Upper lobe of left lung (tissue), 6 donors: ENCODE data around the gene MRPL58. TPM values are rescaled to one million over a fixed set of nuclear protein-coding genes. Genes with fewer than 3 reads are reported as not detected.
"Not testable (repeated sequence)": the region's sequence is repeated elsewhere in the genome, so short reads cannot be mapped to it uniquely, and the experiment has no call there.

ENCODE experiments used
- ATAC-seq, 2 donors: fragments of 200-7000 bp; cut with Tn5 transposase; one replicate each; pipeline ENCODE4 v1.9.1; 2022; ENCODE audit warnings: mild to moderate bottlenecking in 2 of 2, moderate library complexity in 2 of 2; ENCODE audit not compliant: low FRiP score in 2 of 2
- DNase-seq, 2 donors: peaks; one replicate each; pipeline ENCODE4 v3.0.0-alpha.2; 2019 to 2020
- H3K27ac ChIP-seq, 4 donors: fragments of 200-600 bp; sonication (generic); one replicate each; pipeline ENCODE4 v1.5.1; 2016 to 2019
- H3K27me3 ChIP-seq, 4 donors: fragments of 200-600 bp; sonication (generic); one replicate each; pipeline ENCODE4 v1.5.1; 2017 to 2019
- H3K36me3 ChIP-seq, 4 donors: fragments of 200-600 bp; sonication (generic); one replicate each; pipeline ENCODE4 v1.5.1; 2016 to 2019
- H3K4me1 ChIP-seq, 4 donors: fragments of 200-600 bp; sonication (generic); one replicate each; pipeline ENCODE4 v1.5.1; 2018 to 2019
- H3K4me3 ChIP-seq, 4 donors: fragments of 200-600 bp; sonication (generic); one replicate each; pipeline ENCODE4 v1.5.1; 2017 to 2019; ENCODE audit warnings: mild to moderate bottlenecking in 2 of 4, moderate library complexity in 1 of 4
- H3K9me3 ChIP-seq, 4 donors: fragments of 200-600 bp; sonication (generic); one replicate each; pipeline ENCODE4 v1.5.1; 2018 to 2019
- CTCF ChIP-seq, 6 experiments: fragments of 450-650 bp in 4 of 6; fragments of 200-600 bp in 2 of 6; sonication (generic) in 2 of 6; IDR thresholded peaks; one replicate each; pipeline ENCODE4 v1.5.1; 2016 to 2019; ENCODE audit warnings: antibody characterized with exemption in 6 of 6
- EP300 ChIP-seq, 4 donors: sonication (generic); formaldehyde crosslinking; IDR thresholded peaks; one replicate each; pipeline ENCODE4 v1.5.1; 2017; ENCODE audit warnings: antibody characterized with exemption in 4 of 4, control low read depth in 2 of 4
- POLR2A ChIP-seq, 4 donors: fragments of 450-650 bp; IDR thresholded peaks; one replicate each; pipeline ENCODE4 v1.5.1; 2016 to 2017; ENCODE audit warnings: antibody characterized with exemption in 4 of 4, mild to moderate bottlenecking in 2 of 4
- POLR2AphosphoS5 ChIP-seq, 2 donors: sonication (generic); formaldehyde crosslinking; IDR thresholded peaks; one replicate each; pipeline ENCODE4 v1.5.1; 2017; ENCODE audit warnings: antibody characterized with exemption in 2 of 2
- WGBS, 2 donors: methylation state at CpG; one replicate each; pipeline ENCODE4 v1.1.5; 2017 to 2018; 5-methylcytosine and 5-hydroxymethylcytosine counted together
- total RNA-seq, 6 donors: library from RNA; depleted of rRNA in 4 of 6; stranded (reverse); fragments of >200 nt in 4 of 6; gene quantifications; one replicate each; pipeline versions ENCODE4 v1.1.0 to v1.2.1, GENCODE V29; 2016 to 2021
- donor health status: DM: no; HTN: no; CAD: no; lungs with moderate emphysema.
- donor health status: DM: no; HTN: yes; CAD: no; lungs with severe emphysema.

Gene MRPL58
- total RNA-seq, 6 donors from 2014 or later, result 10.5 to 41.0 (median 21.8) TPM

- peaks cover 0 to 55% (median 28%) of the 10 kb centered on the region in 4 donors for H3K36me3 ChIP-seq
- TF ChIP-seq POLR2A (IDR thresholded peaks at IDR 0.05) (no peak), EP300 (IDR thresholded peaks at IDR 0.05) (no peak), POLR2AphosphoS5 (IDR thresholded peaks at IDR 0.05) (no peak), CTCF (IDR thresholded peaks at IDR 0.05) (no peak)
- no peak for DNase-seq
Measured at GRCh38 chr17:75005291-75005690, 7.2 kb upstream of the MRPL58 start.

GRCh38 chr17:75006084-75006483 is 6.4 kb upstream of the MRPL58 start:
- not testable (repeated sequence) for H3K4me1 ChIP-seq, DNase-seq, H3K27me3 ChIP-seq, H3K9me3 ChIP-seq, H3K4me3 ChIP-seq, H3K27ac ChIP-seq, ATAC-seq
- H3K36me3 ChIP-seq, result peaks cover 0 to 48% (median 27%) of the 10 kb centered on the region in 4 donors
- WGBS, 2 donors, result 90 to 94% methylated on average over 6 of the region's 6 CpGs

More at GRCh38 chr17:75005291-75005690, 7.2 kb upstream of the MRPL58 start:
- ATAC-seq, result no peak
- H3K4me1 ChIP-seq, result no peaks in the 10 kb centered on the region
- H3K9me3 ChIP-seq, result no peaks in the 10 kb centered on the region
- no peak overlapping the region for H3K27ac ChIP-seq
- H3K27me3 ChIP-seq, result no peaks in the 10 kb centered on the region
- no peak overlapping the region for H3K4me3 ChIP-seq
- 93 to 94% methylated on average over 8 of the region's 8 CpGs for WGBS, 2 donors

GRCh38 chr17:75006653-75007052 is 5.8 kb upstream of the MRPL58 start:
- DNase-seq, result no peak
- TF ChIP-seq EP300 (IDR thresholded peaks at IDR 0.05) (no peak), POLR2A (IDR thresholded peaks at IDR 0.05) (no peak), POLR2AphosphoS5 (IDR thresholded peaks at IDR 0.05) (no peak), CTCF (IDR thresholded peaks at IDR 0.05) (no peak)
- no peaks in the 10 kb centered on the region for H3K9me3 ChIP-seq
- H3K27ac ChIP-seq, result no peak overlapping the region
- WGBS, 2 donors, result 66 to 81% methylated on average over 5 of the region's 5 CpGs
- no peaks in the 10 kb centered on the region for H3K27me3 ChIP-seq
- no peak for ATAC-seq
- peaks cover 0 to 4% (median 1%) of the 10 kb centered on the region in 4 donors for H3K4me1 ChIP-seq
- H3K36me3 ChIP-seq, result peaks cover 0 to 42% (median 23%) of the 10 kb centered on the region in 4 donors
- H3K4me3 ChIP-seq, result no peak overlapping the region

- DNase-seq (no peak), ATAC-seq (no peak)
- H3K4me3 ChIP-seq, result no peak overlapping the region
- TF ChIP-seq POLR2A (IDR thresholded peaks at IDR 0.05) (no peak), CTCF (IDR thresholded peaks at IDR 0.05) (no peak), EP300 (IDR thresholded peaks at IDR 0.05) (no peak), POLR2AphosphoS5 (IDR thresholded peaks at IDR 0.05) (no peak)
- 79 to 90% methylated on average over 6 of the region's 6 CpGs for WGBS, 2 donors
- peaks cover 4 to 15% (median 12%) of the 10 kb centered on the region in 4 donors for H3K4me1 ChIP-seq
- H3K27ac ChIP-seq, result no peak overlapping the region
- H3K27me3 ChIP-seq, result no peaks in the 10 kb centered on the region
- H3K36me3 ChIP-seq, result peaks cover 0 to 25% (median 12%) of the 10 kb centered on the region in 4 donors
- H3K9me3 ChIP-seq, result no peaks in the 10 kb centered on the region
Measured at GRCh38 chr17:75008373-75008772, 4.1 kb upstream of the MRPL58 start.

- WGBS, 2 donors, result 67 to 88% methylated on average over 2 of the region's 2 CpGs
- no peak overlapping the region for H3K27ac ChIP-seq
- H3K27me3 ChIP-seq, result no peaks in the 10 kb centered on the region
- ATAC-seq, result no peak
- no peak for TF ChIP-seq EP300 (IDR thresholded peaks at IDR 0.05)
- no peak for TF ChIP-seq CTCF (IDR thresholded peaks at IDR 0.05)
- no peak for TF ChIP-seq POLR2AphosphoS5 (IDR thresholded peaks at IDR 0.05)
- no peak for TF ChIP-seq POLR2A (IDR thresholded peaks at IDR 0.05)
- peaks cover 0 to 16% (median 5%) of the 10 kb centered on the region in 4 donors for H3K36me3 ChIP-seq
- H3K9me3 ChIP-seq, result no peaks in the 10 kb centered on the region
- no peak overlapping the region for H3K4me3 ChIP-seq
- DNase-seq, result no peak
- H3K4me1 ChIP-seq, result peaks cover 11 to 20% (median 17%) of the 10 kb centered on the region in 4 donors
Measured at GRCh38 chr17:75009139-75009724, 3.2 kb upstream of the MRPL58 start.
